ENCODE data around the gene COMMD1.

GRCh38 chr2:62076980-62077638 is 171.6 kb downstream of the COMMD1 start:
- no peak for TF ChIP-seq CTCF (IDR thresholded peaks at IDR 0.05)
- no peak for TF ChIP-seq RAD21 (IDR thresholded peaks at IDR 0.05; ENCODE audit: low read length)
- TF ChIP-seq REST (IDR thresholded peaks at IDR 0.05; ENCODE audit: low read depth, low read length): no peak
- no peak for TF ChIP-seq TCF12 (IDR thresholded peaks at IDR 0.05)
- TF ChIP-seq MAX (IDR thresholded peaks at IDR 0.05; ENCODE audit: low read depth): no peak
- TF ChIP-seq POLR2AphosphoS5 (IDR thresholded peaks at IDR 0.05; ENCODE audit: low read depth, low read length): no peak
- no peak for TF ChIP-seq USF2 (IDR thresholded peaks at IDR 0.05; ENCODE audit: borderline replicate concordance, low read depth, low read length)
- TF ChIP-seq EP300 (IDR thresholded peaks at IDR 0.05; ENCODE audit: borderline replicate concordance in 1 of 2, low read depth in 1 of 2, low read length in 1 of 2): no peak
- TF ChIP-seq GABPA (IDR thresholded peaks at IDR 0.05; ENCODE audit: low read depth): no peak
